ENCODE measurements around the gene PLAC8.

DNA sequence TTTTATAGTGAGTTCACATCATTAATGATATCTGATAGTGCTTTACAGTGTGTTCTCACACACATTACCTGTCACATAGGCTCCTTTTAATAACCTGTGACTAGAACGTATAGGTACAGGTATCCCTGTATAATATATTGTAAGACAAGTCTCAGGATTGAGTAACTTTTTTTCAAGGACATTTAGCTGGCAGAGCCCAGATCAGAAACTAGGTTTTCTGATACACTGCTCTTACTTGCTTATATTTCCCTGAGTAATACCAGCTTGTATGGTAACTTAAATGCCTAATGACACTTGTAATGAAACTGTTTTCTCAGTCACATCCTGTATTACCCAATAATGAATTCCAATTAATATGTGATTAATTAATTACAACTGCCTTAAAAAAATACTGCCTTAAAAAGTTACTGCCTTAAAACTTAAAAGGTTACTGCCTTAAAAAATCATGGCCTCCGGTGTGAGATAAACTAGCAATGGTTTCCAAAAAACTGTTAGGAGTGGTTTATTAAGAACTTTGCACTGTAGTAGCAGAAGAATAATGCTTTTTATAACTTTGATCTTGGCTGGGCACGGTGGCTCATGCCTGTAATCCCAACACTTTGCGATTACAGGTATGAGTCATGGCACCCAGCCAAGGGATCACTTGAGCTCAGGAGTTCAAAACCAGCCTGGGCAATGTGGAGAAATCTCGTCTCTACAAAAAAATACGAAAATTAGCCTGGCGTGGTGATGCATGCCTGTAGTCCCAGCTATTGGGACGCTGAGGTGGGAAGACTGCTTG lies 67.6 kb downstream of the PLAC8 start:
- TF ChIP-seq POLR2A (IDR thresholded peaks at IDR 0.05; ENCODE audit: control extremely low read depth in 1 of 2, low read depth in 2 of 2, low read length in 2 of 2) (no peak), POLR2AphosphoS5 (IDR thresholded peaks at IDR 0.05; ENCODE audit: low read depth, low read length) (no peak), YY1 (IDR thresholded peaks at IDR 0.05; ENCODE audit: low read depth, low read length) (no peak), CEBPB (IDR thresholded peaks at IDR 0.05; ENCODE audit: low read depth, low read length) (no peak), HDAC2 (IDR thresholded peaks at IDR 0.05; ENCODE audit: borderline replicate concordance in 1 of 2, low read depth in 2 of 2, low read length in 2 of 2) (no peak), EZH2 (IDR thresholded peaks at IDR 0.05; ENCODE audit: low read depth, low read length, severe bottlenecking) (no peak), SAP30 (IDR thresholded peaks at IDR 0.05; ENCODE audit: insufficient read depth, insufficient replicate concordance, low read length) (no peak), RAD21 (IDR thresholded peaks at IDR 0.05 in 1 of 2, conservative IDR thresholded peaks at IDR 0.05 in 1 of 2; ENCODE audit: low read depth in 2 of 2, low read length in 2 of 2) (no peak), CREB1 (IDR thresholded peaks at IDR 0.05) (no peak), SP1 (IDR thresholded peaks at IDR 0.05; ENCODE audit: low read depth, low read length) (no peak), TBP (IDR thresholded peaks at IDR 0.05; ENCODE audit: low read depth, low read length) (no peak)
- TF ChIP-seq, protein P1, sequence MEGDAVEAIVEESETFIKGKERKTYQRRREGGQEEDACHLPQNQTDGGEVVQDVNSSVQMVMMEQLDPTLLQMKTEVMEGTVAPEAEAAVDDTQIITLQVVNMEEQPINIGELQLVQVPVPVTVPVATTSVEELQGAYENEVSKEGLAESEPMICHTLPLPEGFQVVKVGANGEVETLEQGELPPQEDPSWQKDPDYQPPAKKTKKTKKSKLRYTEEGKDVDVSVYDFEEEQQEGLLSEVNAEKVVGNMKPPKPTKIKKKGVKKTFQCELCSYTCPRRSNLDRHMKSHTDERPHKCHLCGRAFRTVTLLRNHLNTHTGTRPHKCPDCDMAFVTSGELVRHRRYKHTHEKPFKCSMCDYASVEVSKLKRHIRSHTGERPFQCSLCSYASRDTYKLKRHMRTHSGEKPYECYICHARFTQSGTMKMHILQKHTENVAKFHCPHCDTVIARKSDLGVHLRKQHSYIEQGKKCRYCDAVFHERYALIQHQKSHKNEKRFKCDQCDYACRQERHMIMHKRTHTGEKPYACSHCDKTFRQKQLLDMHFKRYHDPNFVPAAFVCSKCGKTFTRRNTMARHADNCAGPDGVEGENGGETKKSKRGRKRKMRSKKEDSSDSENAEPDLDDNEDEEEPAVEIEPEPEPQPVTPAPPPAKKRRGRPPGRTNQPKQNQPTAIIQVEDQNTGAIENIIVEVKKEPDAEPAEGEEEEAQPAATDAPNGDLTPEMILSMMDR (IDR thresholded peaks at IDR 0.05; ENCODE audit: control extremely low read depth in 1 of 3, insufficient read depth in 1 of 3, low read depth in 1 of 3, low read length in 3 of 3): no peak
- TF ChIP-seq, protein P2, sequence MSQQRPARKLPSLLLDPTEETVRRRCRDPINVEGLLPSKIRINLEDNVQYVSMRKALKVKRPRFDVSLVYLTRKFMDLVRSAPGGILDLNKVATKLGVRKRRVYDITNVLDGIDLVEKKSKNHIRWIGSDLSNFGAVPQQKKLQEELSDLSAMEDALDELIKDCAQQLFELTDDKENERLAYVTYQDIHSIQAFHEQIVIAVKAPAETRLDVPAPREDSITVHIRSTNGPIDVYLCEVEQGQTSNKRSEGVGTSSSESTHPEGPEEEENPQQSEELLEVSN (IDR thresholded peaks at IDR 0.05): no peak
- TF ChIP-seq, protein P3, sequence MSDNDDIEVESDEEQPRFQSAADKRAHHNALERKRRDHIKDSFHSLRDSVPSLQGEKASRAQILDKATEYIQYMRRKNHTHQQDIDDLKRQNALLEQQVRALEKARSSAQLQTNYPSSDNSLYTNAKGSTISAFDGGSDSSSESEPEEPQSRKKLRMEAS (IDR thresholded peaks at IDR 0.05): no peak
